GM04504 (cell line): ENCODE measurements around the gene FOXP1.
"Not testable (repeated sequence)": the region's sequence is repeated elsewhere in the genome, so short reads cannot be mapped to it uniquely, and the experiment has no call there.

Source experiments
- DNase-seq: peaks from one replicate; pipeline ENCODE4 v3.0.0-alpha.2; 2012; ENCODE audit warnings: low read depth

Gene FOXP1

DNA sequence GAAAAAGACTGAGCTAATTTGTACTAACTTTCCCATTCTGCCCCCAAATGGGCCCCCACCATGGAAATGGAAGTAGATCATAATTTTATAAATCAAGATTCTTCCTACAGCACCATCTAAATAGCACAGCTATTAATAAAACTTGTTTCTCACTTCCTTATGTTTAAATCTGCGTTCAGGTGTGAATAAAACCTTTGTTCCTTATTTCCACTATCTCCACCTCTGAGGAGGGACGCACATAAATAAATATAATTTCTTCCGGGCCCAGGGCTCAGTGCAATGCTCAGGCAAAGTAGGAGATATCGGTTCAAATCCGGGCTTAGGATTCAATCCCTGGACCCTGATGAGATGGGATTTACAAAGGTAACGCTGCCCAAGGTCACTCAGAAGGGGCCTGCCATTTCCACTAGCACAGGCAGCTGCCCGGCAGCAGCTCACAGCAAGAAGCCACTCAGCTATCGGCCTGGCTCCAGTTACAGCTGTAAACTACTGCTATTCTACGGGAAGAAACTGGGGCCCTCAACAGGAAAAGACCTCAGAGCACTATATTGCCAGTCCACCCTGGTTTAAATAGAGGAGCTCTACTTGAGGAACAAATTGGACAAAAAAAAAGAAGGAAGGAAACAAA lies 52.5 kb downstream of the FOXP1 start:
- no peak for DNase-seq

DNA sequence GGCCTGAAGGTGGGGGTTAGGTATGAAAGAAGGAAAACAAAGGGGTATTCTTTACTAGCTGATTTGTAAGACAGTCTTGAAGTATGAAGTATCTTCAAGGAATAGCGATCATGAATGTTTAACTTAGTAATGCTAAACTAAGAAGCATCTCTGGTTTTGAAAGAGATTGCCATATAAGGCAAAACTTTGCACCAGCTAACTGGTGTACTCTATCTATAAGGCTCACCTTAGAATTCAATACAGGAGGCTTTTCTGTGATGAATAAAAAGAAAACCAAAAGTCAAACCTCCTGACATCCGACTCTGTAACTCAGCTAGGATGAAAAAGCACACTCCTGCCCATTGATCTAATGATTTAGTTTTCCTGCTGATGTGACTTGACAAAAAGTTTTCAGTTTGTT lies 54.7 kb downstream of the FOXP1 start:
- no peak for DNase-seq

DNA sequence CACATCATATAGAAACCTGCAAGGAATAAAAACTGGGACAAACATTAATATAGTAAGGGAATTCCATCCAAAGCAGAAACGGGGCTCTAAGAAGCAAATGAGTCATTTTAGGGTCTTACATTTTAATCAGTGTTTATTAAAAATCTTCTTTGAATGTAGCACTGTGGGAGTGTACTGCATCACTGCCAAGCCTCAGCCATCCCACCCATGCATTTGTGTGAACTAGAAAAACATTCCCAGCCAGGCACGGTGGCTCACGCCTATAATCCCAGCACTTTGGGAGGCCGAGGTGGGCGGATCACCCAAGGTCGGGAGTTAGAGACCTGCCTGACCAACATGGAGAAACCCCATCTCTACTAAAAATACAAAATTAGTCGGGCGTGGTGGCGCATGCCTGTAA lies 57.1 kb downstream of the FOXP1 start:
- DNase-seq, result not testable (repeated sequence)

GRCh38 chr3:71525391-71525790 lies 58.1 kb downstream of the FOXP1 start:
- DNase-seq, result no peak

- no peak for DNase-seq
Observed at GRCh38 chr3:71524672-71525071, 58.9 kb downstream of the FOXP1 start.

DNA sequence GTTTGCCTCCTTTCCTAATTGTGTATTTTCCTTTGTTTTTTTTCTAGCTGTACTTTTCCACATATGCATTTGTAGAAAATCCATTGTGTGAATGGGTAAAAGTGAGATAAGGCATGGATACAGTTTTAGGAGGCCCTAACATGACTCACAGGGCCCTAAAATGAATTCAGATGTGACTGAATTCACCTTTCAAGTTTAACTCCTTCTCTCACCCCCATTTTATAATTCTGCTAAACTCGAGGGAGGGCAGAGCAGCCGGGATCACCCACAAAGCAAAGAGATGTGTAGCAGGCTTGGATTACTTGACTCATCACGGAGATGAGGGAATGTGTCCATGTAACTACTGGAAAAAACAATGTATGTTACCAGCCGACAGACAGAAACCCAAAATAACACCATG lies 59.9 kb downstream of the FOXP1 start:
- DNase-seq, result no peak

GRCh38 chr3:71521940-71522876 lies 61.3 kb downstream of the FOXP1 start:
- no peak for DNase-seq

DNA sequence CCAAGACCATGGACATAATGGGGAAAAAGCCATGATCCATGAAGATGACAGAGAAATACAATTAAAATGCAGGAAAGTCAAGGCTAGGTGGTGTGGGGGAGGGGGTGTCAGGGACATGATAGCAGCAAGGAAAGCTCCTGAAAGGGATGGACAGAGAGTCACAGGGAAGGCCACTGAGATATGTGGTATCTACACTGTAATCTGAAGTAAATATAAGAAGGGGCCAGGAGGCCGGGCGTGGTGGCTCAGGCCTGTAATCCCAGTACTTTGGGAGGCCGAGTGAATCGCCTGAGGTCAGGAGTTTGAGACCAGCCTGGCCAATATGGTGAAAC lies 62.5 kb downstream of the FOXP1 start:
- DNase-seq, result no peak

- DNase-seq, result no peak
Observed at GRCh38 chr3:71520161-71521020, 63.1 kb downstream of the FOXP1 start.

DNA sequence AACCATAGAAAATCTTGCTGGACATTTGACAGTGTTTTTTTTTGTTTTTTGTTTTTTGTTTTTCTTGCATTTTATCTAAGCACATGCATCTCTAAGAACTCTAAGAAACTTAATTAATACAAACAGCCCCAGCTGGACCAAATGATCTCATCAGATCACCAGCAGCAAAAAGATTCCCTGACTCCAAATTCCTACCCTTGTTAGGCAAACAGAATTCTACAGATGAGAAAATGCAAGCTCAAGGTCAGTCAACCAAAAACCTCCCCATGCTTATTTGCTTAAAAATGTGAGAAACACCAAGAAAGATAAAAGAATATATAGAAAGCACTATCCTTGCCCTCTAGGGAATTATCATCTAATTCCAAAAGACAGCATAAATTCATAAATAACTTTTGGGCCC lies 65.4 kb downstream of the FOXP1 start:
- DNase-seq, result no peak

GRCh38 chr3:71517271-71517791 lies 66.2 kb downstream of the FOXP1 start:
- no peak for DNase-seq

- no peak for DNase-seq
Observed at GRCh38 chr3:71515636-71516365, 67.7 kb downstream of the FOXP1 start.

GRCh38 chr3:71514621-71515020 lies 68.9 kb downstream of the FOXP1 start:
- no peak for DNase-seq

- DNase-seq, result no peak
Observed at GRCh38 chr3:71513515-71513914, 70.0 kb downstream of the FOXP1 start.

- DNase-seq, result no peak
Observed at GRCh38 chr3:71513081-71513480, 70.4 kb downstream of the FOXP1 start.

DNA sequence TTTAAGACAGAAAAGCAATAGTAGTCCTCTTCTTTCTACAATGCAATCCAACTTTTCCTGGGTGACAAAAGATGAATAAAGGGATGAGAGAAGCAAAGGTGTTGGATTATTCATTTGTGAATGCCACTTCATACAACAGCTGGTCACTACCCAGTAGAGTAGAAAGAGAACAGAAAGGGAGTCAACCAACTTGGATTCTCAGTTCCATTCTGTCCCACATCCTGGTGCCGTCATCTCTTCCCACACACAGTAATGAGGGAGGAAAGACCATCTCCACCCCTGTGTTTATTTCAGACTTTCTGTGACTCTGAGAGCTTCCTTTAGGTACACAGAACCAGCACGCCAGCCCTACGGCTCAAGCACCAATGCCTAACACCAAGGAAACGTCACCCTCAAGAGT lies 71.0 kb downstream of the FOXP1 start:
- no peak for DNase-seq

GRCh38 chr3:71512000-71512399 lies 71.5 kb downstream of the FOXP1 start:
- DNase-seq, result no peak

DNA sequence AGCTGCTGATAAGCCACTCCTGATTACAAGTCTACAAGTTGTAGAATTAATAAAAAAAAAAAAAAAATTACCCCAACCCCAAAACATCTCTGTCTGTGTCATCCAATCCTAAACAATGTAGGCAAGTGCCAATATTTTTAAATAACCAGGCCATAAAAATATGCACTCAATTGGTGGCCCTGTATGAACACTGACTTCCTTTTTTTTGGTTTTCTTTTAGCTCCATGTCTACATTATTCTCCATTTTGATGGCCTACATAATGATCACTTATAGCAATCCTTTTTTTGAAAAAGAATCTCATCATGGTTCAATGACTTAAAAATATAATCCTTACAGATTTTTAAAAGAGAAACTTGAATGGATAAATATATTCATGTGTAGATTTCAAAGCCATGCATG lies 72.1 kb downstream of the FOXP1 start:
- DNase-seq, result no peak

GRCh38 chr3:71511037-71511436 lies 72.5 kb downstream of the FOXP1 start:
- peak; percentile 46 for DNase-seq

DNA sequence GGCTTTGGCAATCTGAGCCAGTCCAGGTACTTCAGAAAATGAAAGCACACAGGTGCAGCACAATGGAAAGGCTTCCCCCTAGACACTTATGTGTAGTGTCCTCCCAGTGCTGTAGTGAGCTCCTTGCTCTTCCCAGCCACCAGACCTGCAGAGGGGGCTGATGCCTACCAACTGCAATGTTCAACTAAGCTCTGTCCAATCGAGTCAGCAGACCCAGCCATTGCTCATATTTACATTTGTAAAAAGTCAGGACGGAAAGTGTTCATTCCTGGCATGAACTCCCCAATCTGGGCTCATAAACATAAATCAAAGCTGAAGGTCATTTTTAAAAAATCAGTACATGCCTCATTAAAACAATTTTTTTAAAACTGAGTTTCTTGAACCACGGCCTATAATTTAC lies 73.0 kb downstream of the FOXP1 start:
- no peak for DNase-seq

GRCh38 chr3:71509066-71509465 lies 74.5 kb downstream of the FOXP1 start:
- DNase-seq, result no peak
